Mucosa of stomach (tissue), 1 donor: ENCODE data around the gene PEA15.
A peak's percentile ranks its signal among the peaks of the same experiment; 100 is the strongest.

Experiments used
- H3K27me3 ChIP-seq: one replicate; pipeline ENCODE4 v1.7.0; 2013; ENCODE audit warnings: mild to moderate bottlenecking, low read length; ENCODE audit not compliant: control insufficient read depth, insufficient read depth
- H3K36me3 ChIP-seq: one replicate; pipeline ENCODE4 v1.7.0; 2013; ENCODE audit warnings: low read length; ENCODE audit not compliant: control insufficient read depth, insufficient read depth
- H3K4me1 ChIP-seq: one replicate; pipeline ENCODE4 v1.7.0; 2013; ENCODE audit warnings: mild to moderate bottlenecking, low read length; ENCODE audit not compliant: control insufficient read depth, insufficient read depth
- H3K4me3 ChIP-seq: one replicate; pipeline ENCODE4 v1.7.0; 2013; ENCODE audit warnings: low read length
- H3K9ac ChIP-seq: one replicate; pipeline ENCODE4 v1.7.0; 2013; ENCODE audit warnings: mild to moderate bottlenecking, low read length, moderate library complexity
- H3K9me3 ChIP-seq: one replicate; pipeline ENCODE4 v1.7.0; 2013; ENCODE audit warnings: mild to moderate bottlenecking, low read length, moderate library complexity; ENCODE audit not compliant: control insufficient read depth
- donor health status: Pancreatic carcinoma.

The PEA15 gene

DNA sequence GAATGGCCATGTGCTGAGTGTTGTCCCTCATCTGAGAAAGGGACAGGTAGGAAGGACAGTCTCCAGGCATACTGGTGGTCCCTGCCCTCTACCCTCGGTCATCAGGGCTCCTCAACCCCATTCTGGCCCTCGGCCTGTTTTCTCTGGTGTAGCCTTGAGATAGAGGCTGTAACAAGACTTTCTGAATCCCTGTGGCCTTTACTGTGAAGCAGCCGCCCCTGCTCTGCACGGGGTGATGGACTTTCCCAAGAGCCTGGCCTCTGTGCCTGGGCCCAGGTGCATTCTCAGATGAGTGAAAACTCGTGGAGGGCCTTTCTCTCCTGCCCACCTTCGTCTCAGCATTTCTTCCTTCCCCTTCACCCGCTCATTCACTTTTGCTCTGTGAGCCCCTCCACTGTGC lies 17.8 kb upstream of the PEA15 start:
- Histone ChIP-seq H3K27me3 (no peaks in the 10 kb centered on the region), H3K4me1 (no peaks in the 10 kb centered on the region), H3K9me3 (no peaks in the 10 kb centered on the region), H3K36me3 (no peaks in the 10 kb centered on the region), H3K4me3 (no peak overlapping the region), H3K9ac (no peak overlapping the region)

DNA sequence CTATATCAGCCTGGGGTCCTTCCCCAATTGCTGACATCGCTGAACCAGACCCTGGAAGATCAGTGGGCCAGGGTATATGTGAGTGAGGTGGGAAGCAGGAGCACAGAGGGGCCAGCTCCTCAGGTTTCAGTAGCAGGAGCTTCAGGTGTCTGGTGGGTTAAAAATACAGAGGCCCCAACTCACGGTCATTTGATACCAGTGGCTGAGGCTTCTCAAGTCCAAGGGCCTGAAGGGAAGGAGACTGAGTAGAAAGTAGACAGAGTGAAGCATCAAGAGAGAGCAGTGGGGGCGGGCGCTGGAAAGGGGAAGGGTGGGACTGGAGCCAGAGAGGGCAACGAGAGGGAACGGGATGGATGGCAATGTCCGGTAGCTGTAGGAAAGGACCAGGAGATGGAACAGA lies 16.8 kb upstream of the PEA15 start:
- Histone ChIP-seq H3K36me3 (no peaks in the 10 kb centered on the region), H3K9me3 (no peaks in the 10 kb centered on the region), H3K4me1 (peaks cover 8% of the 10 kb centered on the region), H3K4me3 (no peak overlapping the region), H3K27me3 (no peaks in the 10 kb centered on the region), H3K9ac (no peak overlapping the region)

DNA sequence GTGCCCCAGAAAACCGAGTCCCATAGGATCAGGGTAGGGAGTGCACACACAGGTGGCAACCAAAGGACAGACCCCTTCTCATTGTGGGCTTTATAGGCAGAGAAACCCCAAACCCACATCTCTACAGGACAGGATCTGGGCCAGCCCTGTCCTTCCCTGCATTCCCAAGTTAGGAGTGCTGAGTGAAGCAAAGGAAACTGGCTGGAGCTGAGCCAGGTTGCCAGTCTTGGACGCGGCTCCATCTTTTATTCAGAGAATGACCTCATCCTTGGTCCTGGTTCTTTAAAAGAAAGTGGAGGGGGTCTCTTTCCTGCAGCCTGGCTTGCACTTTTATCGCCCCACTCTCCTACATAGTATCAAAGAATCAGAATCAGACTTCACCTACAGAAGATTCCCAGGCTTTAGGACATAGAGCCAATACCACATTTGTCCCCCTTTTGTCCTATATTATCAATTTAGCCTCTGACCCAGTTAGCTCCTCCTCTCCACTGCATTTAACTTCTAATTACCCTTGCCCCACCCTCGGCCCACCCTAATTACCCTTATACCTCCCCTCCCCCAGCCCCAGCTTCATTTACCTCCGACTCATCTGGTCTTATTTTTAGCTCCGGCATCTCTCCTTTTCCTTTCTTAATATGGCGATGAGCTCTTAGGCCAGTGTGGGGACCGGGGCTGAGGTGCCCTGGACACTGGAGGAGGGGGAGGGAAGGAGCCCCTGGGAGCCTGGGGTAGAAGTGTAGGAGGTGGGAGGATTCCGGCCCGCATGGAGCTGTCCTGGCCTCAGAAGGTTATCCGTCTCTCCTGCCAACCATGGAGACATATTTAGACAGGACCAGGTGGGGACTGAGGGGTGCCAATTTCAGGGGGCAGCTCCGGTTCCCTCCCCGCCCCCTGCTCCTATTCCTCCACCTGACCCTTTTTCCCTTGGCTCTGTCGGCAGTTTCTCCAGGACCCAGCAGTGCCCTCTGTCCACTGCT lies 15.2 kb upstream of the PEA15 start, which contains the start of gene CASQ1:
Gene CASQ1 (plus strand): TSS at position 927 of the 977 bp plus-strand sequence. CDS start 177 bp downstream, outside the sequence.
- Histone ChIP-seq H3K36me3 (no peaks in the 10 kb centered on the region), H3K4me1 (peaks cover 12% of the 10 kb centered on the region), H3K9me3 (no peaks in the 10 kb centered on the region), H3K9ac (no peak within 1 kb of the TSS), H3K4me3 (no peak within 1 kb of the TSS), H3K27me3 (no peaks in the 10 kb centered on the region)

DNA sequence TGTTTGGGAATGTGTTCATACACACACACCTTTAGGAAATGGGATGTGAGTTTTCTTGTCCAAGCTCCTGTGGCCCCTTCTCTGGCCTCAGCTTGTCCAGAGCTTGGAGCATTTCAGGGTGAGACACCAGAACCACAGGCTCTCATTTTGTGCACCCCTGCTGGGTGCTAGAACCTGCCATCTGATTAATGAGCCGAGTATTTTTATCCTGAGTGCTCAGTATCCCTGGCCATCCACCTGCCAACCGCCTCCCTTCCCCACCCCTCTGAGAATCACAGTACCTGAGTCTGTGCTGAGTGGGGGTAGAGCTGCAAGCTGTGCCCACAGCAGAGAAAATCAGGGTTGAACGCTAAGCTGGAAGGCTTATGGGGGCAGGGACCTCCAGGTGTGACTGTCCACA lies 13.4 kb upstream of the PEA15 start:
- H3K4me1 ChIP-seq: peaks cover 12% of the 10 kb centered on the region
- H3K4me3 ChIP-seq: no peak overlapping the region
- H3K9ac ChIP-seq: no peak overlapping the region
- no peaks in the 10 kb centered on the region for H3K36me3 ChIP-seq
- H3K9me3 ChIP-seq: no peaks in the 10 kb centered on the region
- no peaks in the 10 kb centered on the region for H3K27me3 ChIP-seq

DNA sequence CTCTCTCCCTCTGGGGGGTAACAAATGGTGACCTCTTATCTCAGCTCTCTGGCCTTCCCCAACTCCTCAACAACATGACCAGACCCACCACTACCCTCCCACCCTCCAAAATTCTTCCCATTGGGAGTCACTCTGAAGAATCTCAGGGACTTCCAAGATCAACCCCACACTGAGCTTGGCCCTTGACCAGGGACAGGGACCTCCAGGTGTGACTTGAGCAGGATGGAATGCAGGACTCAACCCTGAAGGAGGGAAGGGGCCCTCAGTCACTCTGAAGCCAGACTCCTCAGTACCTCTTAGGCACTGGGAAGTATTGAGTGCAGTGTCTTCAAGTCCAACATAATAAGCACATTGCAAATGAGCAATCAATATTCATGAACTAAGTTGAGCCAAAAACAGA lies 12.9 kb upstream of the PEA15 start:
- Histone ChIP-seq H3K36me3 (no peaks in the 10 kb centered on the region), H3K27me3 (peaks cover under 1% of the 10 kb centered on the region), H3K4me1 (peaks cover 12% of the 10 kb centered on the region), H3K4me3 (no peak overlapping the region), H3K9ac (no peak overlapping the region), H3K9me3 (no peaks in the 10 kb centered on the region)

DNA sequence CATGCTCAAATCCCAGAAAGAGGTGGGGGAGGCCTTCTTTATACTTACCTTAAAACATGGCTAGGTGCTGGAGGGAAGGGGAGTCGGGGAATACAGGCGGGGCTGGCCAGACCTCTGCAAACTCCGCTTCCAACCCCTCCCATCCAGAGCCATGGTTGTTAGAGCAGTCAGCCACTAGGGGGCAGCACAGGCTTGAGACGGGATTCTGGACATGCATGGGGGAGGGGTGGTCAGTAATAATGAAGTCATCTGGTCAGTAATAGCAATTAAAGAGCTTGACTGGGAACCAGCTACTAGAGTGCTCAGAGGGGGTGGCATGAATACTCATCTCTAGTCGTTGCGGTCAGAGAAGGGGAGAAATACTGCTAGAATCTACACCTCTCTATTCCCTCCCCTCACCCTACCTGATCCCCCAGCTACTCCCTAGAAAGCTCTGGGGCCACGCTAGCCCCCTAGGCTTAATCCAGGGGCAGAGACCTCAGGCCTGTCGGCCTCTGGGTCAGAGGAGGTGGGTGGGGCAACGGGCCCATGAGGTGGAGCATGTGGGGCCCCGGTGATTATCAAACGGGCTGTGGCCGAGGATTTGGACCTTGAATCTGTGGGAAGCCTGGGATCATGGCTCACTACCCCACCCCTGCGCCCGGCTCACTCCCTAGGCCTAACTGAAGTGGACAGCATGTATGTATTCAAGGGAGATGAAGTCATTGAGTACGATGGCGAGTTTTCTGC lies 11.9 kb upstream of the PEA15 start:
- Histone ChIP-seq H3K9ac (peak overlapping the region; percentile 5), H3K9me3 (no peaks in the 10 kb centered on the region), H3K27me3 (peaks cover 3% of the 10 kb centered on the region), H3K36me3 (no peaks in the 10 kb centered on the region), H3K4me1 (peaks cover 12% of the 10 kb centered on the region), H3K4me3 (no peak overlapping the region)

DNA sequence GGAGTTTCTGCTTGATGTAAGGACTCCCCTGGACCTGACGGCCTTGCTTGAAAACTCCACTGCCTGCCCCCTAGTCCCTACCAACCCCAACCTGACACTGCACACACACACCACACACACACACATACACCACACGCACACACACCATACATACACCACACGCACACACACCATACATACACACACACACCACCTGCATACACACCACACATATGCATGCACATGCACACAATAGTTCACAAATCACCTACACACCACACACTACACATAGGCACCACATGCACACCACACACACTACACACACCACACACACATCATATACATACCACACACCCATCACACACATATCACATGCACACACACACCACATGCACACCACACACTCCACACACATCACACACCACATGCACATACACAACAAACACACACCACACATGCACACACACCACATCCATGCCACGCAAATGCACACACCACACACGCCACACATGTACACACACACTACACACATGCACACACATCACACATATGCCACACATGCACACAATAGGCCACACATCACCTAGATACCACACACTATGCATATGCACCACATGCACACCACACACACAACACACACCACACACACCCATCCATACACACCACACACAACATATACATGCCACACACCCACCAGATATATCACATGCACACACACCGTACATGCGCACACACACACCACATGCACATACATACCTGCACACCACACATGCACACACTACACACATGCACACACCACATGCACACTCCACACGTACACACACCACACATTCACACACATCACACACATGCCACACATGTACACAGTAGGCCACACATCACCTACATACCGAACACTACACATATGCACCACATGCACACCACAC lies 11.1 kb upstream of the PEA15 start:
- Histone ChIP-seq H3K4me1 (peaks cover 12% of the 10 kb centered on the region), H3K36me3 (no peaks in the 10 kb centered on the region), H3K9me3 (no peaks in the 10 kb centered on the region), H3K27me3 (peaks cover 3% of the 10 kb centered on the region), H3K9ac (no peak overlapping the region), H3K4me3 (no peak overlapping the region)

DNA sequence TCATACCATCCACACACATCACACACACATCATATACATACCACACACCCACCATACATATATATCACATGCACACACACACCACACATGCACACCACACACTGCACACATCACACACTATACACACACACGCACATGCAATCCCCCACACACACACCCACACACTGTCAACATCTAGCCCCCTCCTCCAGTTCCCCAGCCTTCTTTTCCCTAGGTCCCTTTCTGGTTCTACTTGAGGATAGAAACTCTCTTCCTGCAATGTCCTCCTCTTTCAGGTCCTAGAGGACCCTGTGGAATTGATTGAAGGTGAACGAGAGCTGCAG lies 10.5 kb upstream of the PEA15 start:
- Histone ChIP-seq H3K9ac (no peak overlapping the region), H3K4me3 (no peak overlapping the region), H3K9me3 (no peaks in the 10 kb centered on the region), H3K4me1 (peaks cover 12% of the 10 kb centered on the region), H3K36me3 (no peaks in the 10 kb centered on the region), H3K27me3 (peaks cover 3% of the 10 kb centered on the region)

DNA sequence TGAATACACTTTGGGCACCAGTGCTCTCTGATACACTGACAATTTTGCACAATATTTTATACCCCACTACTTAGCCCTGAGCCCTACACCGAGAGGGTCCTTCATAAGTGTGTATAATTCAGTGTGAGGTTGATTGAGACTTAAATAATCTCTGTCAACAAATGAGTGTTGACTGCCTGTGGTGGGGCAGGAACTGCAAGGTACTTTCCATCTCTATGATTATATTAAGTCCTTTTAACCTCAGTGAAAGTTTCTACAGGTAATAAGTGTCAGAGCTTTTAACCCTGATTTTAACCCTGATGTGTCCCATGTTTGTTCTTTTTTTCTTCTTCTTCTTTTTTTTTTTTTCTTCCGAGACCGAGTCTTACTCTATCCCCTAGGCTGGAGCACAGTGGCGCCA lies 9.0 kb upstream of the PEA15 start:
- no peaks in the 10 kb centered on the region for H3K36me3 ChIP-seq

DNA sequence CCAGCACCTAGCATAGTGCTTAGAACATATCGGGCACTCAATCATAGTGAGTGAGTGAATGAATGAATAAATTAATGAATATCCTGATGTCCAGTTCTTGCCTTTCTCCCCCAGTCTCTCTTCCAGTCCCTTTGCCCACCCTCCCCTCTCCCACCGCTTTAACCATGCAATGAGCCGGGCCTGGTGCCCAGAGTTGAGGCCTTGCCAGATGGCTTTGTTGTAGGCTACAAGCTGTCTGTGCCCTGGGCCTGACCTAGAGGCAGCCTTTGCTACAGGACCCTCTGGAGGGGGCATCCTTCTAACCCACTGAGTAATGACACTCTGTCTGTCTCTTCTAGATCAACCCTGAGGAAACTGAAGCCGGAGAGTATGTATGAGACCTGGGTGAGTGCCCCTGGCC lies 8.0 kb upstream of the PEA15 start:
- no peak overlapping the region for H3K9ac ChIP-seq
- H3K4me1 ChIP-seq: peaks cover 12% of the 10 kb centered on the region
- peaks cover 3% of the 10 kb centered on the region for H3K27me3 ChIP-seq
- no peaks in the 10 kb centered on the region for H3K9me3 ChIP-seq
- no peaks in the 10 kb centered on the region for H3K36me3 ChIP-seq
- H3K4me3 ChIP-seq: no peak overlapping the region

More for the DNA sequence above, 9.0 kb upstream of the PEA15 start:
- Histone ChIP-seq H3K4me1 (peaks cover 12% of the 10 kb centered on the region), H3K27me3 (peaks cover 3% of the 10 kb centered on the region), H3K9ac (no peak overlapping the region), H3K4me3 (no peak overlapping the region), H3K9me3 (no peaks in the 10 kb centered on the region)

DNA sequence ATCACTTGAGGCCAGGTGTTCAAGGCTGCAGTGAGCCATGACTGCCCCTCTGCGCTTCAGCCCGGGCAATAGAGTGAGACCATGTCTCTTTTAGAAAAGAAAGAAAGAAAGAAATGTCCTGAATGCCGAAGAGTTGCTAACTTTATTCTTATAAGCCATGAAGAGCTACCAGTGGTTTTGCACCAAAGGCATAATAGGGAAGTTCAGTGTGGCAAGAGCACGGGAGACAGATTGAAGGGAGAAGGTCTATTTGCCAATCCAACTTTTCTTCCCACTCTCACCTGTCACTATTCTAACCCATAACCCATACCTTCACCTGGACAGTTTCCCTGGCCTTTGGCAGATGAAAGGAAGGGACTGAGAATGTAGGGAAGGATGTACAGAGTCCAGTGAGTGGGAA lies 4.4 kb upstream of the PEA15 start:
- peaks cover 3% of the 10 kb centered on the region for H3K27me3 ChIP-seq
- no peak overlapping the region for H3K9ac ChIP-seq
- no peaks in the 10 kb centered on the region for H3K36me3 ChIP-seq
- peaks cover 12% of the 10 kb centered on the region for H3K4me1 ChIP-seq
- H3K4me3 ChIP-seq: no peak overlapping the region
- no peaks in the 10 kb centered on the region for H3K9me3 ChIP-seq
